ENCODE measurements around the gene KRTAP1-5. TPM values are rescaled to one million over a fixed set of nuclear protein-coding genes. Genes with fewer than 3 reads are reported as not detected.
"Not testable (repeated sequence)": the region's sequence is repeated elsewhere in the genome, so short reads cannot be mapped to it uniquely, and the experiment has no call there.

Gene KRTAP1-5
- total and polyA plus RNA-seq, 2 experiments from 2014 or later, result 64.1 to 127 TPM

- no peak overlapping the region for H3K4me2 ChIP-seq (ENCODE audit: unreplicated experiment)
- H3K27me3 ChIP-seq (replicated peaks; ENCODE audit: insufficient read depth), result no peaks in the 10 kb centered on the region
- H3K36me3 ChIP-seq (ENCODE audit: low read depth), result no peaks in the 10 kb centered on the region
- no peak overlapping the region for H3K9ac ChIP-seq
- no peaks in the 10 kb centered on the region for H3K9me2 ChIP-seq (ENCODE audit: insufficient read depth)
- H3K27ac ChIP-seq, result no peak overlapping the region
- H4K20me1 ChIP-seq (ENCODE audit: insufficient read depth), result no peaks in the 10 kb centered on the region
- WGBS, 2 experiments (ENCODE audit: low coverage in 1 of 2, low lambda C conversion rate in 2 of 2, missing lambda C conversion rate in 2 of 2), result 100% methylated on average over 1 of the region's 1 CpG
- no peak for TF ChIP-seq EZH2phosphoT487 (IDR thresholded peaks at IDR 0.05; ENCODE audit: insufficient read depth, low read depth)
- no peak for TF ChIP-seq EZH2 (IDR thresholded peaks at IDR 0.05; ENCODE audit: insufficient read depth, poor library complexity, severe bottlenecking)
- no peaks in the 10 kb centered on the region for H3K79me2 ChIP-seq (ENCODE audit: insufficient read depth)
- H3K4me1 ChIP-seq (ENCODE audit: insufficient read depth), result peaks cover 62% of the 10 kb centered on the region
- peaks cover 69% of the 10 kb centered on the region for H3F3A ChIP-seq (ENCODE audit: insufficient read depth)
- H3K4me3 ChIP-seq, result no peak overlapping the region
- in situ Hi-C loops (cut with MboI), result no loop called here
- no peak overlapping the region for H2AFZ ChIP-seq
- DNase-seq, result no peak
- no peaks in the 10 kb centered on the region for H3K9me3 ChIP-seq (ENCODE audit: low read depth)
Observed at GRCh38 chr17:41064301-41064700, 37.3 kb upstream of the KRTAP1-5 start.

- in situ Hi-C loops (cut with MboI), result no loop called here
- no peaks in the 10 kb centered on the region for H3K36me3 ChIP-seq (ENCODE audit: low read depth)
- no peaks in the 10 kb centered on the region for H4K20me1 ChIP-seq (ENCODE audit: insufficient read depth)
- H3K9ac ChIP-seq, result no peak overlapping the region
- peak overlapping the region; percentile 85 for H3K27ac ChIP-seq
- no peaks in the 10 kb centered on the region for H3K79me2 ChIP-seq (ENCODE audit: insufficient read depth)
- 98 to 100% methylated on average over 4 of the region's 4 CpGs for WGBS, 2 experiments (ENCODE audit: low coverage in 1 of 2, low lambda C conversion rate in 2 of 2, missing lambda C conversion rate in 2 of 2)
- no peak overlapping the region for H3K4me3 ChIP-seq
- H3K4me2 ChIP-seq (ENCODE audit: unreplicated experiment), result no peak overlapping the region
- no peak for DNase-seq
- no peaks in the 10 kb centered on the region for H3K9me3 ChIP-seq (ENCODE audit: low read depth)
- no peak overlapping the region for H2AFZ ChIP-seq
- no peaks in the 10 kb centered on the region for H3K27me3 ChIP-seq (replicated peaks; ENCODE audit: insufficient read depth)
- no peaks in the 10 kb centered on the region for H3K9me2 ChIP-seq (ENCODE audit: insufficient read depth)
- TF ChIP-seq EZH2phosphoT487 (IDR thresholded peaks at IDR 0.05; ENCODE audit: insufficient read depth, low read depth), result no peak
- TF ChIP-seq EZH2 (IDR thresholded peaks at IDR 0.05; ENCODE audit: insufficient read depth, poor library complexity, severe bottlenecking), result no peak
- H3K4me1 ChIP-seq (ENCODE audit: insufficient read depth), result peaks cover 69% of the 10 kb centered on the region
- H3F3A ChIP-seq (ENCODE audit: insufficient read depth), result peaks cover 78% of the 10 kb centered on the region
Observed at GRCh38 chr17:41063449-41063848, 36.4 kb upstream of the KRTAP1-5 start.

GRCh38 chr17:41061964-41062363 lies 35.0 kb upstream of the KRTAP1-5 start:
- Histone ChIP-seq H3K36me3 (ENCODE audit: low read depth) (no peaks in the 10 kb centered on the region), H3K9me3 (ENCODE audit: low read depth) (no peaks in the 10 kb centered on the region), H3F3A (ENCODE audit: insufficient read depth) (peaks cover 76% of the 10 kb centered on the region), H3K9ac (peak overlapping the region; percentile 46), H3K9me2 (ENCODE audit: insufficient read depth) (no peaks in the 10 kb centered on the region), H3K79me2 (ENCODE audit: insufficient read depth) (no peaks in the 10 kb centered on the region), H3K27ac (peak overlapping the region; percentile 85), H4K20me1 (ENCODE audit: insufficient read depth) (no peaks in the 10 kb centered on the region), H2AFZ (no peak overlapping the region), H3K4me2 (ENCODE audit: unreplicated experiment) (peak overlapping the region; percentile 29), H3K4me1 (ENCODE audit: insufficient read depth) (peaks cover 63% of the 10 kb centered on the region), H3K4me3 (no peak overlapping the region), H3K27me3 (replicated peaks; ENCODE audit: insufficient read depth) (no peaks in the 10 kb centered on the region)
- DNase-seq, result peak; percentile 87
- TF ChIP-seq EZH2 (IDR thresholded peaks at IDR 0.05; ENCODE audit: insufficient read depth, poor library complexity, severe bottlenecking) (no peak), EZH2phosphoT487 (IDR thresholded peaks at IDR 0.05; ENCODE audit: insufficient read depth, low read depth) (no peak)
- WGBS, 2 experiments (ENCODE audit: low coverage in 1 of 2, low lambda C conversion rate in 2 of 2, missing lambda C conversion rate in 2 of 2), result 0 to 7% methylated on average over 1 of the region's 1 CpG
- in situ Hi-C loops (cut with MboI), result no loop called here

GRCh38 chr17:41060052-41060604 lies 33.1 kb upstream of the KRTAP1-5 start, which contains the start of gene KRTAP2-3:
KRTAP2-3 (minus strand) TSS chr17:41060114; CDS start chr17:41060050, 64 bp downstream.
- Histone ChIP-seq H3K9ac (peak within 1 kb of the TSS; percentile 46), H3K9me2 (ENCODE audit: insufficient read depth) (no peaks in the 10 kb centered on the region), H4K20me1 (ENCODE audit: insufficient read depth) (no peaks in the 10 kb centered on the region), H3K4me3 (no peak within 1 kb of the TSS), H3K27me3 (replicated peaks; ENCODE audit: insufficient read depth) (no peaks in the 10 kb centered on the region), H3K79me2 (ENCODE audit: insufficient read depth) (no peaks in the 10 kb centered on the region), H3K36me3 (ENCODE audit: low read depth) (no peaks in the 10 kb centered on the region), H3F3A (ENCODE audit: insufficient read depth) (peaks cover 65% of the 10 kb centered on the region), H3K4me1 (ENCODE audit: insufficient read depth) (peaks cover 50% of the 10 kb centered on the region), H3K4me2 (ENCODE audit: unreplicated experiment) (peak within 1 kb of the TSS; percentile 29), H3K9me3 (ENCODE audit: low read depth) (no peaks in the 10 kb centered on the region), H3K27ac (peak within 1 kb of the TSS; percentile 85), H2AFZ (no peak within 1 kb of the TSS)
- in situ Hi-C loops (cut with MboI), result no loop called here
- TF ChIP-seq EZH2 (IDR thresholded peaks at IDR 0.05; ENCODE audit: insufficient read depth, poor library complexity, severe bottlenecking) (no peak), EZH2phosphoT487 (IDR thresholded peaks at IDR 0.05; ENCODE audit: insufficient read depth, low read depth) (no peak)
- 25% methylated on average over 6 of the region's 6 CpGs for WGBS, 2 experiments (ENCODE audit: low coverage in 1 of 2, low lambda C conversion rate in 2 of 2, missing lambda C conversion rate in 2 of 2)
- peak; percentile 97 for DNase-seq

- in situ Hi-C loops (cut with MboI), result not testable (repeated sequence)
- H3K4me2 ChIP-seq (ENCODE audit: unreplicated experiment), result peak overlapping the region; percentile 19
Observed at GRCh38 chr17:41059276-41060051, 32.5 kb upstream of the KRTAP1-5 start.

More at GRCh38 chr17:41059276-41060051, 32.5 kb upstream of the KRTAP1-5 start:
- not testable (repeated sequence) for H3K79me2 ChIP-seq (ENCODE audit: insufficient read depth); H3K9me3 ChIP-seq (ENCODE audit: low read depth); H3K36me3 ChIP-seq (ENCODE audit: low read depth); H3K9me2 ChIP-seq (ENCODE audit: insufficient read depth); H3K27me3 ChIP-seq (replicated peaks; ENCODE audit: insufficient read depth); H2AFZ ChIP-seq; H3K4me3 ChIP-seq; H4K20me1 ChIP-seq (ENCODE audit: insufficient read depth)
- peak overlapping the region; percentile 18; the same call in 1 of the 2 replicates for H3K9ac ChIP-seq
- peak overlapping the region; percentile 85 for H3K27ac ChIP-seq
- DNase-seq, result peak; percentile 92
- WGBS, 2 experiments (ENCODE audit: low coverage in 1 of 2, low lambda C conversion rate in 2 of 2, missing lambda C conversion rate in 2 of 2), result 48 to 57% methylated on average over 8 to 10 of the region's 31 CpGs
- peaks cover 62% of the 10 kb centered on the region for H3F3A ChIP-seq (ENCODE audit: insufficient read depth)
- peaks cover 50% of the 10 kb centered on the region for H3K4me1 ChIP-seq (ENCODE audit: insufficient read depth)
